Pancreas (tissue), 10 donors: ENCODE data around the gene FGD4. TPM values are rescaled to one million over a fixed set of nuclear protein-coding genes. Genes with fewer than 3 reads are reported as not detected.

Source experiments
- ATAC-seq, 4 donors: fragments of 200-7000 bp; cut with Tn5 transposase; one replicate each; pipeline versions ENCODE4 v1.8.0 to v1.9.1; 2020; ENCODE audit warnings: mild to moderate bottlenecking in 4 of 4, moderate library complexity in 4 of 4
- DNase-seq, 6 donors: peaks; one replicate each; pipeline ENCODE4 v3.0.0-alpha.2; 2020
- FAIRE-seq: peaks from 2 replicates; lab custom pipeline; 2012; peaks lifted over from hg19 to GRCh38; lab: Jason Lieb, UNC
- H3K27ac ChIP-seq, 4 donors: fragments of 200-600 bp; sonication (generic); 1 replicate in 3 of 4; 2 replicates in 1 of 4; pipeline versions ENCODE4 v1.5.0 to v1.8.0; 2020
- H3K27me3 ChIP-seq, 4 donors: fragments of 200-600 bp; one replicate each; pipeline ENCODE4 v1.8.0; 2021
- H3K36me3 ChIP-seq, 3 donors: fragments of 200-600 bp; sonication (generic) in 1 of 3; one replicate each; pipeline versions ENCODE4 v1.5.0 to v1.8.0; 2020 to 2021
- H3K4me1 ChIP-seq, 3 donors: fragments of 200-600 bp; one replicate each; pipeline ENCODE4 v1.8.0; 2021
- H3K4me3 ChIP-seq, 4 donors: fragments of 200-600 bp; sonication (generic) in 2 of 4; one replicate each; pipeline versions ENCODE4 v1.5.0 to v1.8.0; 2020 to 2021
- H3K9me3 ChIP-seq, 4 donors: fragments of 200-600 bp; one replicate each; pipeline ENCODE4 v1.8.0; 2021
- CTCF ChIP-seq, 4 donors: fragments of 200-600 bp; sonication (generic) in 3 of 4; IDR thresholded peaks; one replicate each; pipeline versions ENCODE4 v1.5.0 to v1.8.0; 2021; ENCODE audit warnings: antibody characterized with exemption in 4 of 4
- WGBS, 2 donors: extraction: QIAGEN DNeasy Blood & Tissue Kit; methylation state at CpG; one replicate each; pipeline ENCODE4 v1.1.7; 2013; 5-methylcytosine and 5-hydroxymethylcytosine counted together
- intact Hi-C, 3 donors: fragments of 100-400 bp; cut with DNase I; formaldehyde crosslinking; loops; one replicate each; pipeline versions ENCODE4 v1.11.1 to v1.14.2; 2022
- polyA plus RNA-seq, 2 donors: library from polyadenylated mRNA; stranded (reverse); fragments of 200-250 nt; gene quantifications; one replicate each; pipeline ENCODE4 v1.2.3, GENCODE V29; 2013
- total RNA-seq, 6 donors: library from RNA; stranded (reverse); fragmentation: NEBNext Ultra II Directional in 4 of 6; extraction: Animal tissue kit (Norgen Biotek cat#: 25700) in 4 of 6; gene quantifications; one replicate each; pipeline versions ENCODE4 v1.2.1 to v1.2.4, GENCODE V29; 2021 to 2023
- donor health status: healthy with polysubstance abuse.
- donor health status: DM: no; HTN: no; CAD: no; lungs with moderate emphysema.
- donor health status: DM: no; HTN: no; CAD: no.
- donor health status: control.
- donor health status: control.
- donor health status: Bipolar disorder and iron deficiency.
- donor health status: DM: yes; HTN: yes; CAD: no.
- donor health status: DM: no; HTN: no; CAD: no.
- donor health status: DM: no; HTN: no; CAD: no.
- donor health status: DM: yes; HTN: yes; CAD: no.

The FGD4 gene
- total and polyA plus RNA-seq, 8 donors: 3.6 to 26.5 (median 14.5) TPM

- peak overlapping the region; percentile 46 to 68 (median 60) for H3K27ac ChIP-seq
- intact Hi-C loops: no loop called here
- peak overlapping the region in 3 of 4 donors; percentile 10 to 35 (median 27) for H3K4me3 ChIP-seq
- H3K4me1 ChIP-seq: peaks cover 30 to 49% (median 46%) of the 10 kb centered on the region in 3 donors
- DNase-seq: peak in 4 of 6 donors; percentile 51 to 81 (median 68)
- no peaks in the 10 kb centered on the region for H3K27me3 ChIP-seq
- ATAC-seq: peak; percentile 83 to 90 (median 88)
- H3K36me3 ChIP-seq: no peaks in the 10 kb centered on the region
- no peaks in the 10 kb centered on the region for H3K9me3 ChIP-seq
- no peak for FAIRE-seq
- no peak for TF ChIP-seq CTCF (IDR thresholded peaks at IDR 0.05)
- WGBS, 2 donors: 1 to 2% methylated on average over 6 of the region's 6 CpGs
These were observed 134.7 kb downstream of the FGD4 start for GRCh38 chr12:32533971-32534590.

DNA sequence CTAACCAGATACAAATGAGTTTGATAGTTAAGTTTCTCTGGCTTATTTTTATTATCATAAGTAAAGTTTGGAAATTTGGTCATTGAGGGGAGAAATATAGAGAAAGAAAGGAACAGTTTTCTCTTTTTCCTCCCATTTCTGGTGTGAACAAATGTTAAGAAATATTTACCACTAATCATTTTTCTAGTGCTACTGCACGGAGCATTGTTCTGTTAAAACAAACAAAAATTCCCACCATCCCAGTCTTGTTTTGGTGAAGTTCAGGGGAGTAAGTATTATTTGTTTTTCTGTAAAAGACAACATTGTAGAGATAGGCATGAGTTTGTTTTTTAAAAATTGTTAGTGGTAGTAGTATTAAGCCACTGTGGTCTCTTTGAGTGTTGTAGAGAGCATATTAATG, 135.3 kb downstream of the FGD4 start:
- no peak for FAIRE-seq
- Histone ChIP-seq H3K4me3 (peak overlapping the region in 3 of 4 donors; percentile 10 to 35 (median 27)), H3K27ac (peak overlapping the region; percentile 46 to 68 (median 60)), H3K9me3 (no peaks in the 10 kb centered on the region), H3K27me3 (no peaks in the 10 kb centered on the region), H3K4me1 (peaks cover 30 to 49% (median 46%) of the 10 kb centered on the region in 3 donors), H3K36me3 (no peaks in the 10 kb centered on the region)
- ATAC-seq: peak in 2 of 4 donors; percentile 1 to 2
- no peak for TF ChIP-seq CTCF (IDR thresholded peaks at IDR 0.05)
- WGBS, 2 donors: 0 to 2% methylated on average over 1 of the region's 1 CpG
- no peak for DNase-seq
- intact Hi-C loops: no loop called here

DNA sequence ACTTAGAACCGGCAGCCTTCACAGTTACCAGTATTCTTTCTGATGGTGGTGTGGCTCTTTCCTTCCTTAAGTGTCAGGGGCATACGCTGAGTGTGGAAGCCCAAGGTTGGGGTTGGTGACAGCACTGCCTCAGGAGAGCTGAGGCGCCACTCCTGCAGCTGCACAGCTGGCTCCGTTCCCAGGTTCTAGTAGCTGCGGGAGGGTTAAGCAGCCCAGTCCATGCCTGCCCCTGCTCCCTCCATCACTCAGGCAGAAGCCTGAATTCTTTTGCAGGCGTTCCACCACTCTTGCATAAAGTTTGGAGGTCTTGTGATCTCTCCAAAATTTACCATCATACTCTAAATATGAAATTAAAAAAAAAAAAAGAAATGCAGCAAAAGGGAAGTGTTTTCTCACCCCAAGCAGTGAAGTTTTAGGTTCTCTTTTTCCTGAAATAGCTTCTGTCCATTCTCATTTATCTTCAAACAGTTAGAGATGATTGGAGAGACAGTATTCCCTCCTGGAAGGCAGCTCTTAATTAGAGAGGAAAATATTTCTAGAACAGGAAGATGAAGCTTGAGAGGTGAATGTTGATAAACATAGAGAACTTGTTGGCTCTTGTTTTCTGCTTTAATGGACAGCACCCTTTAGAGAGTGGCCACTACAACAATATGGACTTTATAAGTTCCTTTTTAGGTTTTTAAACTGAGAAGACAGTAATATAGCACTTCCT, 136.1 kb downstream of the FGD4 start:
- Histone ChIP-seq H3K4me3 (peak overlapping the region in 3 of 4 donors; percentile 2 to 35 (median 27)), H3K36me3 (no peaks in the 10 kb centered on the region), H3K27ac (peak overlapping the region; percentile 46 to 68 (median 60)), H3K27me3 (no peaks in the 10 kb centered on the region), H3K4me1 (peaks cover 30 to 49% (median 46%) of the 10 kb centered on the region in 3 donors), H3K9me3 (no peaks in the 10 kb centered on the region)
- FAIRE-seq (no peak), DNase-seq (peak; percentile 89 to 94 (median 92)), ATAC-seq (peak; percentile 84 to 91 (median 87))
- intact Hi-C loops: no loop called here
- TF ChIP-seq CTCF (IDR thresholded peaks at IDR 0.05): no peak
- 0 to 1% methylated on average over 6 of the region's 6 CpGs for WGBS, 2 donors

GRCh38 chr12:32536000-32536345, 136.6 kb downstream of the FGD4 start:
- intact Hi-C loops: no loop called here
- H3K9me3 ChIP-seq: no peaks in the 10 kb centered on the region
- H3K36me3 ChIP-seq: no peaks in the 10 kb centered on the region
- peak overlapping the region in 3 of 4 donors; percentile 4 to 68 (median 62) for H3K27ac ChIP-seq
- FAIRE-seq (no peak), DNase-seq (no peak), ATAC-seq (no peak)
- no peaks in the 10 kb centered on the region for H3K27me3 ChIP-seq
- 19 to 24% methylated on average over 1 of the region's 1 CpG for WGBS, 2 donors
- H3K4me1 ChIP-seq: peaks cover 30 to 49% (median 46%) of the 10 kb centered on the region in 3 donors
- peak overlapping the region in 2 of 4 donors; percentile 27 to 35 for H3K4me3 ChIP-seq
- no peak for TF ChIP-seq CTCF (IDR thresholded peaks at IDR 0.05)
